Immature natural killer cell (primary cell): ENCODE measurements around the gene ZNF331. TPM values are rescaled to one million over a fixed set of nuclear protein-coding genes. Genes with fewer than 3 reads are reported as not detected.

Source experiments
- DNase-seq, 3 donors: peaks; one replicate each; pipeline ENCODE4 v3.0.0; 2022; ENCODE audit warnings: mixed read lengths in 1 of 3
- H3K27ac Mint-ChIP-seq, 6 donors: one replicate each; pipeline ENCODE4 v1.8.0; 2020; ENCODE audit warnings: mixed read lengths in 6 of 6, mild to moderate bottlenecking in 5 of 6, inconsistent platforms in 4 of 6, moderate library complexity in 3 of 6
- H3K27me3 Mint-ChIP-seq, 3 donors: one replicate each; pipeline ENCODE4 v1.8.0; 2020 to 2021; ENCODE audit warnings: low read depth in 3 of 3, mild to moderate bottlenecking in 3 of 3, mixed read lengths in 3 of 3, moderate library complexity in 3 of 3, inconsistent platforms in 1 of 3
- H3K36me3 Mint-ChIP-seq, 3 donors: one replicate each; pipeline ENCODE4 v1.8.0; 2020; ENCODE audit warnings: mixed read lengths in 3 of 3, inconsistent platforms in 2 of 3, mild to moderate bottlenecking in 2 of 3
- H3K4me1 Mint-ChIP-seq, 2 donors: one replicate each; pipeline ENCODE4 v1.8.0; 2020; ENCODE audit warnings: inconsistent platforms in 2 of 2, mild to moderate bottlenecking in 2 of 2, mixed read lengths in 2 of 2, moderate library complexity in 1 of 2
- H3K4me3 Mint-ChIP-seq, 5 donors: one replicate each; pipeline ENCODE4 v1.8.0; 2020; ENCODE audit warnings: mild to moderate bottlenecking in 5 of 5, mixed read lengths in 5 of 5, inconsistent platforms in 3 of 5, moderate library complexity in 3 of 5
- H3K9me3 Mint-ChIP-seq, 6 donors: one replicate each; pipeline ENCODE4 v1.8.0; 2020; ENCODE audit warnings: mild to moderate bottlenecking in 6 of 6, mixed read lengths in 6 of 6, inconsistent platforms in 4 of 6, moderate library complexity in 3 of 6
- polyA plus RNA-seq, 3 donors: library from polyadenylated mRNA; unstranded; fragments of 300-500 nt; fragmentation: Illumina TruSeq; gene quantifications; one replicate each; pipeline ENCODE4 v1.2.3, GENCODE V29; 2021

The ZNF331 gene
- polyA plus RNA-seq, 3 donors from 2014 or later = 11.8 to 35.8 (median 21.8) TPM

- Mint-ChIP-seq H3K27ac (no peak overlapping the region), H3K4me1 (no peaks in the 10 kb centered on the region), H3K4me3 (no peak overlapping the region), H3K27me3 (peaks cover 0 to 2% (median 2%) of the 10 kb centered on the region in 3 donors), H3K9me3 (no peaks in the 10 kb centered on the region), H3K36me3 (no peaks in the 10 kb centered on the region)
- DNase-seq = no peak
Observed at GRCh38 chr19:53595510-53595867, 57.5 kb downstream of the ZNF331 start.

DNA sequence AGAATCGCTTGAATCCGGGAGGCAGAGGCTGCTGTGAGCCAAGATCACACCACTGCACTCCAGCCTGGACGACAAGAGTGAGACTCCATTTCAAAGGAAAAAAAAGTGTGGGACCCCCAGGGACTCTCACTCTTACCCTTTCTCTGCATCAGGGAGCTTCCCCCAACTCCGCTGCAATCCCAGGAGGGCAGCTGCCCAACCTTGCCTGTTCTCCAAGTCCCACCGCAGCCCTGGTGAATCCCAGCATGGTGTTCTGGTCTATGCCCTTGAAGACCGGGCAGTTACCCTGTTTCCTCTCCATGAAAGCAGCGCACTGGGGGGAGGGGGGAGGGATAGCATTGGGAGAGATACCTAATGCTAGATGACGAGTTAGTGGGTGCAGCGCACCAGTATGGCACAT, 58.1 kb downstream of the ZNF331 start:
- H3K27me3 Mint-ChIP-seq = peaks cover 0 to 2% (median 2%) of the 10 kb centered on the region in 3 donors
- H3K36me3 Mint-ChIP-seq = no peaks in the 10 kb centered on the region
- no peaks in the 10 kb centered on the region for H3K4me1 Mint-ChIP-seq
- H3K27ac Mint-ChIP-seq = no peak overlapping the region
- H3K9me3 Mint-ChIP-seq = no peaks in the 10 kb centered on the region
- DNase-seq = no peak
- no peak overlapping the region for H3K4me3 Mint-ChIP-seq

DNA sequence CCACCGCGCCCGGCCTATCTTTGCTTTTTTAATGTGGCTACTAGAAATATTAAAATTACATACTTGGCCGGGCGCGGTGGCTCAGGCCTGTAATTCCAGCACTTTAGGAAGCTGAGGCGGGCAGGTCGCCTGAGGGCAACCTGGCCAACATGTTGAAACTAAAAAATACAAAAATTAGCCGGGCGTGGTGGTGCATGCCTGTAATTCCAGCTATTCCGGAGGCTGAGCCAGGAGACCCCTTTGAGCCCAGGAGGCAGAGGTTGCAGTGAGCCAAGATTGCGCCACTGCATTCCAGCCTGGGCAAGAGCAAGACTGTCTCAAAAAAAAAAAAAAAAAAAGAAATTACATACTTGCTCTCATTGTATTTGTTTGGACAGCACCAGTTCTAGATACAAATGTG, 59.1 kb downstream of the ZNF331 start:
- Mint-ChIP-seq H3K4me1 (no peaks in the 10 kb centered on the region), H3K9me3 (no peaks in the 10 kb centered on the region), H3K4me3 (no peak overlapping the region), H3K27ac (no peak overlapping the region), H3K36me3 (no peaks in the 10 kb centered on the region), H3K27me3 (peaks cover 0 to 6% (median 0%) of the 10 kb centered on the region in 3 donors)
- DNase-seq = no peak

DNA sequence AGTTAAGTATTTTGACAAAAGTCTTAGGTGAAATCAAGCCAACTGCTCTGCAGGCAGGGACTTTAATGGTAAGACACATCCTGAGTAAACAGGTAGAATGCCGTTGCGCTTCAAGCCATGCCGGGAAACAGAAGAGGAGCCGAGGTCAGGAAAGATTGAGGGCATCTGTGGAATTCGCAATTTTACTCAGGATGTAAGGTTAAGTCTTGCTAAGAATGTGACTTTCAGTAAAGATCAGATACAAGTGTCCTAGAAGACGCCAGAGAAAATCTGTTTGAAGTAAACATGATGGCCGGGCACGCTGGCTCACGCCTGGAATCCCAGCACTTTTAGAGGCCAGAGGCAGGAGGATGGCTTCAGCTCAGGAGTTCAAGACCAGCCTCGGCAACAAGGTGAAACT, 60.4 kb downstream of the ZNF331 start:
- Mint-ChIP-seq H3K4me3 (no peak overlapping the region), H3K9me3 (peaks cover 0 to under 1% (median 0%) of the 10 kb centered on the region in 6 donors), H3K36me3 (no peaks in the 10 kb centered on the region), H3K27ac (peak overlapping the region in 1 of 6 donors; percentile 30), H3K27me3 (peaks cover 0 to 6% (median 0%) of the 10 kb centered on the region in 3 donors), H3K4me1 (no peaks in the 10 kb centered on the region)
- DNase-seq = no peak

DNA sequence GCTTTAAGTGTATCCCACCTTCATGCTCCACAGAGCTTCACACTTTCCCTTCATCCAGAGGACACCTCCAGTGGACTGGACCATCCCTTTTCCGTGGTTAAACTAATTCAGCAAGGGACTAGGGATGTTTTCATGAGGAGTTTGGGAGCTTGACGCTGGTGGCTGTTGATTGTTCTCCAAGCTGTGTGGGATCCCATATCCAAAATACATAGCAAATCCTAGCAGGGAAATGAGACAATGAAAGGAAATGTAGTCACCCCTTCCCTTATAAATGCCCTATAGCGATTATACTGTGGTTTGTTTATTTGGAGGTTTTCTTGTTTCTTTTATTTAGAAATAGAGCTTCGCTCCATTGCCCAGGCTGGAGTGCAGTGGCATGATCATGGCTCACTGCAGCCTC, 62.3 kb downstream of the ZNF331 start:
- DNase-seq = no peak
- Mint-ChIP-seq H3K27ac (no peak overlapping the region), H3K36me3 (no peaks in the 10 kb centered on the region), H3K27me3 (peaks cover 0 to 6% (median 0%) of the 10 kb centered on the region in 3 donors), H3K4me1 (no peaks in the 10 kb centered on the region), H3K9me3 (peaks cover 0 to 1% (median 0%) of the 10 kb centered on the region in 6 donors), H3K4me3 (no peak overlapping the region)

GRCh38 chr19:53606031-53606430, 68.1 kb downstream of the ZNF331 start:
- H3K4me3 Mint-ChIP-seq = no peak overlapping the region
- DNase-seq = no peak
- H3K27ac Mint-ChIP-seq = no peak overlapping the region
- no peaks in the 10 kb centered on the region for H3K4me1 Mint-ChIP-seq
- H3K9me3 Mint-ChIP-seq = peaks cover 0 to 1% (median 0%) of the 10 kb centered on the region in 6 donors
- peaks cover 0 to 4% (median 0%) of the 10 kb centered on the region in 3 donors for H3K27me3 Mint-ChIP-seq
- H3K36me3 Mint-ChIP-seq = no peaks in the 10 kb centered on the region

DNA sequence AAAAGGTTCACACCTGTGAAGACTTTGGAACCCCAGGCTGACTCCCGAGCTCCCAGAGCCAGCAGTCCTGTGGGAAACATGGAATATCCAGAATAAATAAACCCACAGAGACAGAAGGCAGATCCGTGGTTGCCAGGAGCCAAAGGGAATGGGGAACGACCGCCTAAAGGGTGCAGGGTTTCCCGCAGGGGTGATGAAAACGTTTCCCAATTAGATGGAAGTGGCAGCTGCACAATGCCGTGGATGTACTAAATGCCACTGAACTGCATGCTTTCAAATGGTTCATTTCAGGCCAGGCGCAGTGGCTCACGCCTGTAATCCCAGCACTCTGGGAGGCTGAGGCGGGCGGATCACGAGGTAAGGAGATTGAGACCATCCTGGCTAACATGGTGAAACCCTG, 70.4 kb downstream of the ZNF331 start:
- Mint-ChIP-seq H3K27ac (no peak overlapping the region), H3K36me3 (no peaks in the 10 kb centered on the region), H3K4me1 (no peaks in the 10 kb centered on the region), H3K4me3 (no peak overlapping the region), H3K9me3 (peaks cover 0 to under 1% (median 0%) of the 10 kb centered on the region in 6 donors), H3K27me3 (no peaks in the 10 kb centered on the region)
- no peak for DNase-seq

- no peaks in the 10 kb centered on the region for H3K9me3 Mint-ChIP-seq
Observed at GRCh38 chr19:53612762-53613526, 75.0 kb downstream of the ZNF331 start.

DNA sequence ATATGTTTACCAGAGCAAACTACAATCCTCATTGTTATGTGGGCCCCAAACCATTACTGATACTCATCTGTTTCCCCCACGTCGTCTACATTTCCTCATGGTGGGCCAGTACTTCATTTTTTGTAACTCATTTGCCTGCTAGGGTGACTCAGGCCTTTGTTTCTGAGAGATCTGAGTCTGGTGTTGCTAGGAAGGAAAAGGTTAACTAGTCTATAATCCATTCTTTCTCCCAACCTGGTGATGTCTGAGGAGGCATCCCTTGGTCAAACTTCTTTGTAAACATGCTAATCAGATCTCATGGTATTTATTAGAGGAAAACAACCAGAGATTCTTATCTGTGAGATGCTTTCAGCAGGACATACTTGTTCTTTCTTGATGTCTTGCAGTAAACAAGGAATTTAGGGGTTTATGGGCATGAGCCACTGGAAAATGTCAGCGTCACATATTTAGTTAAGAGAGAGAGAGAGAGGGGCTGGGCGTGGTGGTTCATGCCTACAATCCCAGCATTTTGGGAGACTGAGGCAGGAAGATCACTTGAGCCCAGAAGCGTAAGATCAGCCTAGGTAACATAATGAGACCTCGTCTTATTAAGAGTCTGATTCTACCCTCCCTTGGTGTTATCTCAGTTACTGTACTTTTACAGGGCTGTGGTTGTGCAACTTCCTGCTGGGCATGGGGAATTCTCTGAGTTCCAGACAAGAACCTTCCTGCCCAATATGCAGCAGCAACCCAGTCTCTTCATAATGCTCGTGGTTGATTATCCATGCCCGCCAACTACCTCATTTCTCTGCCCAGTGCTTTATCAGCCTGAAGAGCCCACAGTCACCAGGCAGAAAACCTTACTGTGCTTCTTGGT, 84.2 kb downstream of the ZNF331 start:
- no peak for DNase-seq
- Mint-ChIP-seq H3K4me1 (peaks cover 0 to 1% of the 10 kb centered on the region in 2 donors), H3K27me3 (peaks cover 2 to 7% (median 4%) of the 10 kb centered on the region in 3 donors), H3K36me3 (no peaks in the 10 kb centered on the region), H3K4me3 (no peak overlapping the region), H3K9me3 (peaks cover 0 to 2% (median 0%) of the 10 kb centered on the region in 6 donors), H3K27ac (no peak overlapping the region)

More at GRCh38 chr19:53612762-53613526, 75.0 kb downstream of the ZNF331 start:
- no peak for DNase-seq
- no peak overlapping the region for H3K27ac Mint-ChIP-seq
- H3K36me3 Mint-ChIP-seq = no peaks in the 10 kb centered on the region
- H3K4me3 Mint-ChIP-seq = no peak overlapping the region
- H3K4me1 Mint-ChIP-seq = no peaks in the 10 kb centered on the region
- H3K27me3 Mint-ChIP-seq = peaks cover 0 to 2% (median 0%) of the 10 kb centered on the region in 3 donors

DNA sequence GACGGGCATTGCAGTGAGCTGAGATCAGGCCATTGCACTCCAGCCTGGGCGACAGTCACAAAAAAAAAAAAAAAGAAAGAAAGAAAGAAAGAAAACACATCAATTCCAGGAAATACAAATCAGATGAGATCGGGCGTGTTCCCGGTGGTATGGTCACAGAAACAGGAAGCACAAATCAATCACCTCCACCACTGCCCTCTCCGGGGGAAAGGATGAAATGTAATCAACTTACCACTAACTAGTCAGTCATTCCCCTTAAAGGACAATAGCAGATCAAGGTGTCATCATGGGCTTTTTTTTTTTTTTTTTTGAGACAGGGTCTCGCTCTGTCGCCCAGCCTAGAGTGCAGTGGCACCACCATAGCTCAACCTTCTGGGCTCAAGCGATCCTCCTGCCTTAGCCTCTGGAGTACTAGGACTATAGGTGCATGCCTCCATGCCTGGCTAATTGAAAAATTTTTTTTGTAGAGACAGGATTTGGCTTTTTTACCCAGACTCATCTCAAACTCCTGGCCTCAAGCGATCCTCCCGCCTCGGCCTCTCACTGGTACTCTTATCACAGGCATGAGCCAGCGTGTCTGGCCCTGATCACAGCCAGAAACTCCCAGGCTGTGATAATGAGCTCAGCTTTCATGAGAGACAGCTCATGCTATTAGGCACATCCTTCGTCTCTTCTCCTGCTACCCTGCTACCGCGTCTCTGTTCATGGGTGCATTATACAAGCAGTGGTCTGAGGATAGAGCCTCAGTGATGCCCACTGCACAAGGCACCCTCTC, 87.0 kb downstream of the ZNF331 start:
- Mint-ChIP-seq H3K27ac (no peak overlapping the region), H3K4me1 (peaks cover 0 to 1% of the 10 kb centered on the region in 2 donors), H3K36me3 (no peaks in the 10 kb centered on the region), H3K9me3 (no peaks in the 10 kb centered on the region), H3K4me3 (no peak overlapping the region), H3K27me3 (peaks cover 2 to 6% (median 4%) of the 10 kb centered on the region in 3 donors)
- no peak for DNase-seq

- Mint-ChIP-seq H3K36me3 (no peaks in the 10 kb centered on the region), H3K27me3 (peaks cover 2 to 6% (median 2%) of the 10 kb centered on the region in 3 donors), H3K27ac (no peak overlapping the region), H3K4me1 (peaks cover 0 to 1% of the 10 kb centered on the region in 2 donors), H3K9me3 (no peaks in the 10 kb centered on the region), H3K4me3 (no peak overlapping the region)
- DNase-seq = no peak
Observed at GRCh38 chr19:53626486-53626885, 88.5 kb downstream of the ZNF331 start.

DNA sequence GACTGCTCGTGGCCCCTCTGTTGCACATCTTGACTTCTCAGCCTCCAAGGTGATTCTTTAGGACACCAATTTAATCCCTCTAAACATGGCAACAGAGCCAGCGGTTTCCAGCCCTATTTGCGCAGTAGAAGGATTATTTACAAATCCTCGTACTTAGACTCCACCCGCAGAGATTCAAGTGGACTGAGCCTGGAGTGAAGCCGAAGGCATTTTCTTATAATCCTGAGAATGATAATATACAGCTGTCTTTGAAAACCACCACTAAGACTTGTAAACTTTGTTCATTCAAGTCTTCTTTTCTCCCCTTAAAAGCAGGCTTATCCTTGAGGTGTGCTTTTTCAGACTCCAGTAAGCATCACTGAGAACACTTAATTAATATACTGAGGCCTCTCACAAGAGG, 89.0 kb downstream of the ZNF331 start:
- Mint-ChIP-seq H3K36me3 (no peaks in the 10 kb centered on the region), H3K4me1 (peaks cover 0 to 1% of the 10 kb centered on the region in 2 donors), H3K27me3 (peaks cover 2 to 6% (median 3%) of the 10 kb centered on the region in 3 donors), H3K9me3 (no peaks in the 10 kb centered on the region), H3K27ac (no peak overlapping the region), H3K4me3 (no peak overlapping the region)
- DNase-seq = no peak
